Lower leg skin (tissue), 3 donors: ENCODE measurements around the gene GIT1.

ENCODE experiments used
- CTCF ChIP-seq, 3 donors: fragments of 450-650 bp; IDR thresholded peaks; one replicate each; pipeline ENCODE4 v1.5.1; 2016; ENCODE audit warnings: antibody characterized with exemption in 3 of 3, mild to moderate bottlenecking in 3 of 3, moderate library complexity in 2 of 3
- POLR2A ChIP-seq, 2 donors: fragments of 450-650 bp; IDR thresholded peaks; one replicate each; pipeline ENCODE4 v1.6.1; 2016 to 2017; ENCODE audit warnings: antibody characterized with exemption in 2 of 2, mild to moderate bottlenecking in 1 of 2, moderate library complexity in 1 of 2

GRCh38 chr17:29628644-29629043 lies 39.2 kb upstream of the GIT1 start:
- no peak for TF ChIP-seq CTCF (IDR thresholded peaks at IDR 0.05)
- TF ChIP-seq POLR2A (IDR thresholded peaks at IDR 0.05): no peak
